Spleen (tissue), 11 donors: ENCODE results near the gene ASTN1. TPM values are rescaled to one million over a fixed set of nuclear protein-coding genes. Genes with fewer than 3 reads are reported as not detected.

Experiments
- DNase-seq: peaks from one replicate; pipeline ENCODE4 v3.0.0-alpha.2; 2020
- H3K27ac ChIP-seq, 8 donors: fragments of 200-600 bp; sonication (generic) in 7 of 8; 1 replicate in 4 of 8; 2 replicates in 4 of 8; pipeline versions ENCODE4 v1.5.0 to v1.8.0; 2016 to 2021; ENCODE audit warnings: inconsistent platforms in 4 of 8, mild to moderate bottlenecking in 4 of 8, moderate library complexity in 1 of 8
- H3K27me3 ChIP-seq, 7 donors: fragments of 200-600 bp; sonication (generic) in 6 of 7; replicated peaks in 1 of 7; 1 replicate in 4 of 7; 2 replicates in 3 of 7; pipeline versions ENCODE4 v1.5.0 to v1.8.0; 2016 to 2021; ENCODE audit warnings: inconsistent platforms in 3 of 7, mild to moderate bottlenecking in 1 of 7
- H3K36me3 ChIP-seq, 6 donors: fragments of 200-600 bp; sonication (generic) in 5 of 6; 1 replicate in 4 of 6; 2 replicates in 2 of 6; pipeline versions ENCODE4 v1.5.0 to v1.8.0; 2016 to 2021; ENCODE audit warnings: inconsistent platforms in 2 of 6
- H3K4me1 ChIP-seq, 6 donors: fragments of 200-600 bp; sonication (generic) in 5 of 6; 1 replicate in 3 of 6; 2 replicates in 3 of 6; pipeline versions ENCODE4 v1.5.0 to v1.8.0; 2016 to 2021; ENCODE audit warnings: inconsistent platforms in 3 of 6
- H3K4me3 ChIP-seq, 8 donors: fragments of 200-600 bp; sonication (generic) in 7 of 8; 1 replicate in 4 of 8; 2 replicates in 4 of 8; pipeline versions ENCODE4 v1.5.0 to v1.8.0; 2016 to 2021; ENCODE audit warnings: inconsistent platforms in 4 of 8, mild to moderate bottlenecking in 4 of 8, moderate library complexity in 2 of 8
- H3K9me3 ChIP-seq, 8 donors: fragments of 200-600 bp; sonication (generic) in 7 of 8; 1 replicate in 4 of 8; 2 replicates in 4 of 8; pipeline versions ENCODE4 v1.5.0 to v1.8.0; 2016 to 2021; ENCODE audit warnings: inconsistent platforms in 4 of 8
- CTCF ChIP-seq, 11 experiments: fragments of 200-600 bp in 7 of 11; fragments of 450-650 bp in 4 of 11; sonication (generic) in 4 of 11; IDR thresholded peaks in 8 of 11; conservative IDR thresholded peaks in 3 of 11; 1 replicate in 7 of 11; 2 replicates in 4 of 11; pipeline versions ENCODE4 v1.4.0 to v1.8.0; 2016 to 2021; ENCODE audit warnings: antibody characterized with exemption in 11 of 11, inconsistent platforms in 4 of 11, mild to moderate bottlenecking in 1 of 11
- POLR2A ChIP-seq, 3 donors: fragments of 450-650 bp; IDR thresholded peaks; one replicate each; pipeline ENCODE4 v1.5.1; 2017; ENCODE audit warnings: antibody characterized with exemption in 3 of 3, mild to moderate bottlenecking in 1 of 3
- POLR2AphosphoS5 ChIP-seq, 3 donors: sonication (generic); formaldehyde crosslinking; IDR thresholded peaks; one replicate each; pipeline ENCODE4 v1.5.1; 2017; ENCODE audit warnings: antibody characterized with exemption in 3 of 3
- WGBS, 5 donors: extraction: QIAGEN DNeasy Blood & Tissue Kit in 3 of 5; methylation state at CpG; one replicate each; pipeline versions ENCODE4 v1.1.5 to v1.1.7; 2013 to 2018; 5-methylcytosine and 5-hydroxymethylcytosine counted together
- intact Hi-C: fragments of 100-400 bp; cut with DNase I; formaldehyde crosslinking; loops from one replicate; pipeline ENCODE4 v1.15.0; 2023; ENCODE audit warnings: low total_unique reads
- polyA plus RNA-seq, 3 donors: library from polyadenylated mRNA; stranded (reverse); fragments of 200-250 nt; gene quantifications; one replicate each; pipeline ENCODE4 v1.2.1, GENCODE V29; 2013
- total RNA-seq, 7 donors: library from RNA; depleted of rRNA in 3 of 7; stranded (reverse); fragments of >200 nt in 3 of 7; fragmentation: NEBNext Ultra II Directional in 4 of 7; extraction: Animal tissue kit (Norgen Biotek cat#: 25700) in 4 of 7; gene quantifications; one replicate each; pipeline versions ENCODE4 v1.1.0 to v1.2.1, GENCODE V29; 2016 to 2021
- donor health status: healthy with polysubstance abuse.
- donor health status: DM: no; HTN: no; CAD: no; lungs with moderate emphysema.
- donor health status: DM: no; HTN: no; CAD: no.
- donor health status: Bipolar disorder and iron deficiency.
- donor health status: healthy.
- donor health status: DM: no; HTN: no; CAD: no.
- donor health status: DM: yes; HTN: yes; CAD: no.

Gene ASTN1
- total and polyA plus RNA-seq, 10 donors = 0.56 to 7.5 (median 4.2) TPM

- no peaks in the 10 kb centered on the region for H3K36me3 ChIP-seq
- TF ChIP-seq CTCF (IDR thresholded peaks at IDR 0.05 in 8 of 11, conservative IDR thresholded peaks at IDR 0.05 in 3 of 11) = no peak
- no peak overlapping the region for H3K27ac ChIP-seq
- no peak for DNase-seq
- no peaks in the 10 kb centered on the region for H3K27me3 ChIP-seq
- no peaks in the 10 kb centered on the region for H3K9me3 ChIP-seq
- no peak overlapping the region for H3K4me3 ChIP-seq
- 78 to 89% (median 84%) methylated on average over 3 of the region's 3 CpGs for WGBS, 5 donors
- intact Hi-C loops = no loop called here
- no peaks in the 10 kb centered on the region for H3K4me1 ChIP-seq
Observed at GRCh38 chr1:177069490-177069889, 95.0 kb downstream of the ASTN1 start.

- 61 to 75% (median 68%) methylated on average over 7 of the region's 7 CpGs for WGBS, 5 donors
- H3K36me3 ChIP-seq = no peaks in the 10 kb centered on the region
- H3K4me3 ChIP-seq = no peak overlapping the region
- no peaks in the 10 kb centered on the region for H3K27me3 ChIP-seq
- no peaks in the 10 kb centered on the region for H3K9me3 ChIP-seq
- no peaks in the 10 kb centered on the region for H3K4me1 ChIP-seq
- H3K27ac ChIP-seq = no peak overlapping the region
- no peak for DNase-seq
- intact Hi-C loops = no loop called here
- no peak for TF ChIP-seq POLR2A (IDR thresholded peaks at IDR 0.05)
- TF ChIP-seq CTCF (IDR thresholded peaks at IDR 0.05 in 8 of 11, conservative IDR thresholded peaks at IDR 0.05 in 3 of 11) = no peak
- TF ChIP-seq POLR2AphosphoS5 (IDR thresholded peaks at IDR 0.05) = no peak
Observed at GRCh38 chr1:177067752-177068410, 96.6 kb downstream of the ASTN1 start.

GRCh38 chr1:177065430-177065829 lies 99.1 kb downstream of the ASTN1 start:
- Histone ChIP-seq H3K4me1 (no peaks in the 10 kb centered on the region), H3K36me3 (no peaks in the 10 kb centered on the region), H3K27me3 (no peaks in the 10 kb centered on the region), H3K9me3 (no peaks in the 10 kb centered on the region), H3K27ac (no peak overlapping the region), H3K4me3 (no peak overlapping the region)
- intact Hi-C loops = no loop called here
- 51 to 58% (median 55%) methylated on average over 2 of the region's 2 CpGs for WGBS, 5 donors
- TF ChIP-seq CTCF (IDR thresholded peaks at IDR 0.05 in 8 of 11, conservative IDR thresholded peaks at IDR 0.05 in 3 of 11) = no peak
- no peak for TF ChIP-seq POLR2AphosphoS5 (IDR thresholded peaks at IDR 0.05)
- TF ChIP-seq POLR2A (IDR thresholded peaks at IDR 0.05) = no peak
- DNase-seq = no peak

GRCh38 chr1:177063648-177064047 lies 100.9 kb downstream of the ASTN1 start:
- no peak overlapping the region for H3K4me3 ChIP-seq
- no peaks in the 10 kb centered on the region for H3K27me3 ChIP-seq
- no peak for TF ChIP-seq CTCF (IDR thresholded peaks at IDR 0.05 in 8 of 11, conservative IDR thresholded peaks at IDR 0.05 in 3 of 11)
- TF ChIP-seq POLR2AphosphoS5 (IDR thresholded peaks at IDR 0.05) = no peak
- TF ChIP-seq POLR2A (IDR thresholded peaks at IDR 0.05) = no peak
- intact Hi-C loops = no loop called here
- no peaks in the 10 kb centered on the region for H3K4me1 ChIP-seq
- no peak for DNase-seq
- no peaks in the 10 kb centered on the region for H3K9me3 ChIP-seq
- no peaks in the 10 kb centered on the region for H3K36me3 ChIP-seq
- no peak overlapping the region for H3K27ac ChIP-seq
- 79 to 92% (median 83%) methylated on average over 6 of the region's 6 CpGs for WGBS, 5 donors
